Liver (tissue), 3 donors: ENCODE results near the gene FBXW11.

Experiments
- CTCF ChIP-seq: fragments of 150-350 bp; IDR thresholded peaks from 2 replicates; pipeline ENCODE4 v1.5.1; 2017; ENCODE audit warnings: improper control_type of control experiment, low read depth, low read length; ENCODE audit not compliant: missing input control
- FOXA1 ChIP-seq: IDR thresholded peaks from 2 replicates; pipeline ENCODE4 v1.6.1; 2016; ENCODE audit warnings: antibody characterized with exemption
- MAX ChIP-seq: IDR thresholded peaks from 2 replicates; pipeline ENCODE4 v1.6.1; 2016; ENCODE audit warnings: antibody characterized with exemption
- RAD21 ChIP-seq, 2 donors: IDR thresholded peaks; 2 replicates each; pipeline ENCODE4 v1.6.1; 2016; ENCODE audit warnings: antibody characterized with exemption in 2 of 2, mild to moderate bottlenecking in 2 of 2
- REST ChIP-seq: IDR thresholded peaks from 2 replicates; pipeline ENCODE4 v1.6.1; 2016; ENCODE audit warnings: antibody characterized with exemption, mild to moderate bottlenecking
- YY1 ChIP-seq: IDR thresholded peaks from 2 replicates; pipeline ENCODE4 v1.6.1; 2016; ENCODE audit warnings: antibody characterized with exemption, mild to moderate bottlenecking
- donor health status: healthy.
- donor health status: healthy.

- TF ChIP-seq CTCF (no peak), YY1 (no peak), REST (no peak), MAX (no peak), RAD21 (IDR thresholded peaks at IDR 0.05) (no peak), FOXA1 (no peak)
These were observed 37.4 kb upstream of the FBXW11 start for GRCh38 chr5:172043865-172044264.
